ENCODE data around the gene FANCM.

- TF ChIP-seq POLR2A (IDR thresholded peaks at IDR 0.05) (no peak), CTCF (IDR thresholded peaks at IDR 0.05) (no peak)
Observed at GRCh38 chr14:45246691-45247090, 111.0 kb downstream of the FANCM start.
